Suppressor macrophage treated with lipopolysaccharide for 1 hour (primary cell): ENCODE data around the gene IFNL3.
A peak's percentile ranks its signal among the peaks of the same experiment; 100 is the strongest.

Source experiments
- DNase-seq, 3 donors: peaks; one replicate each; pipeline ENCODE4 v3.0.0-alpha.2; 2020 to 2022

IFNL3 gene

GRCh38 chr19:39212375-39212742 lies 32.4 kb downstream of the IFNL3 start:
- DNase-seq, result peak; percentile 40 to 65 (median 53)

- no peak for DNase-seq
Observed at GRCh38 chr19:39211731-39212374, 33.0 kb downstream of the IFNL3 start.

GRCh38 chr19:39209196-39209595 lies 35.6 kb downstream of the IFNL3 start:
- DNase-seq, result no peak

- no peak for DNase-seq
Observed at GRCh38 chr19:39208175-39208795, 36.5 kb downstream of the IFNL3 start.

- no peak for DNase-seq
Observed at GRCh38 chr19:39207293-39207836, 37.4 kb downstream of the IFNL3 start.

GRCh38 chr19:39206122-39206521 lies 38.7 kb downstream of the IFNL3 start:
- DNase-seq, result no peak

- DNase-seq, result no peak
Observed at GRCh38 chr19:39205449-39205764, 39.4 kb downstream of the IFNL3 start.

- DNase-seq, result no peak
Observed at GRCh38 chr19:39203372-39204341, 41.1 kb downstream of the IFNL3 start, which contains the start of gene SYCN. Gene SYCN (minus strand): TSS chr19:39204263. CDS start chr19:39204254, 9 bp downstream.

GRCh38 chr19:39202998-39203355 lies 41.8 kb downstream of the IFNL3 start:
- DNase-seq, result no peak

GRCh38 chr19:39200803-39201115 lies 44.0 kb downstream of the IFNL3 start:
- no peak for DNase-seq

- DNase-seq, result no peak
Observed at GRCh38 chr19:39200066-39200802, 44.6 kb downstream of the IFNL3 start.

- peak in 1 of 3 donors; percentile 23 for DNase-seq
Observed at GRCh38 chr19:39199025-39199424, 45.8 kb downstream of the IFNL3 start.

GRCh38 chr19:39197808-39198207 lies 47.0 kb downstream of the IFNL3 start:
- no peak for DNase-seq

GRCh38 chr19:39196860-39197562 lies 47.8 kb downstream of the IFNL3 start, which contains the start of gene NCCRP1:
Gene NCCRP1 (plus strand): TSS chr19:39196964. CDS start chr19:39196983, 19 bp downstream.
- peak in 1 of 3 donors; percentile 11 for DNase-seq

GRCh38 chr19:39196320-39196719 lies 48.5 kb downstream of the IFNL3 start:
- DNase-seq, result no peak

GRCh38 chr19:39195755-39196154 lies 49.1 kb downstream of the IFNL3 start:
- no peak for DNase-seq

- no peak for DNase-seq
Observed at GRCh38 chr19:39194832-39195542, 49.8 kb downstream of the IFNL3 start.

GRCh38 chr19:39193803-39194202 lies 51.0 kb downstream of the IFNL3 start:
- DNase-seq, result peak; percentile 13 to 71 (median 29)
